Measurements from ENCODE around the gene USP40. TPM values are rescaled to one million over a fixed set of nuclear protein-coding genes. Genes with fewer than 3 reads are reported as not detected.

USP40 gene
- total RNA-seq, 1 donor from 2014 or later, result 20.0 TPM

DNA sequence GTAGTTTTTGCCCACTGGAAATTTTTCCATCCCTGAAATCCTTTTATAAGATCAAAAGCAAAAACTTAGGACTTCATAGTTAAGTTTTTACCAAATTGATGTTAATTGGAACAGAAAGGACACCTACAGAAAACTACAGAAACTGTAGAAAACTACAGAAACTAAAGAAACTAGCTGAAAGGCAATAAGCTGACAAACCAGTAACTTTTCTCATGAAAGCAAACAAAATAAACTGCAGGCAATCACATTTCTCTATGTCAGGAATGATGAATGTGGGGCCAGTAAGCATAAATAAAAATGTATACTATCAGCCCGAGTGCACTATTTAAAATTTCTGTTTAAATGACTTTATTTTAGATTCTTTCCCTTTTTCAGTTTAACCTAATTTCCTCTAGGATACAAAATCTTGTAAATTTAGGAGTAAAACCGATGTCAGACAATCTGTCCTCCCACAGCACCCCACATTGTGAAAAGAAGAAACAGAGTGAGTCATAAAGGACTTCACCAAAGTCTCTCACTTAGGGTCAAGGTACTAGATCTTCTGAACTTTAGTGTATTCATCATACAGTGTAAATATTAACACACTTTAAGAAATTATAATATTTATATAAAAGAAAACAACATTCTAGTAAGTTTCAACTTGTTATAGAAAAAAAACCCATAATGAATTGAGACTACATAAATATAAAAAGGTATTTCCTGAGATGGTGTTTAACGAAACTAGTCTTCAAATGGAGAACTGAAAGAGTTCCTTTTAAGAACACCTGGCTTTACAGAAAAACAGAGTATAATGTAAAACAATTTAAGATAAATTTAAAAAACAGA lies 46.6 kb downstream of the USP40 start:
- Histone ChIP-seq H3K27ac (replicated peaks) (no peak overlapping the region), H3K36me3 (peaks cover 79% of the 10 kb centered on the region), H3K9me3 (replicated peaks) (no peaks in the 10 kb centered on the region), H3K4me1 (peaks cover 7% of the 10 kb centered on the region), H3K4me3 (no peak overlapping the region), H3K27me3 (ENCODE audit: low read depth) (no peaks in the 10 kb centered on the region)
- DNase-seq, result no peak
- intact Hi-C loops (cut with micrococcal nuclease), result no loop called here
- TF ChIP-seq, protein P1, sequence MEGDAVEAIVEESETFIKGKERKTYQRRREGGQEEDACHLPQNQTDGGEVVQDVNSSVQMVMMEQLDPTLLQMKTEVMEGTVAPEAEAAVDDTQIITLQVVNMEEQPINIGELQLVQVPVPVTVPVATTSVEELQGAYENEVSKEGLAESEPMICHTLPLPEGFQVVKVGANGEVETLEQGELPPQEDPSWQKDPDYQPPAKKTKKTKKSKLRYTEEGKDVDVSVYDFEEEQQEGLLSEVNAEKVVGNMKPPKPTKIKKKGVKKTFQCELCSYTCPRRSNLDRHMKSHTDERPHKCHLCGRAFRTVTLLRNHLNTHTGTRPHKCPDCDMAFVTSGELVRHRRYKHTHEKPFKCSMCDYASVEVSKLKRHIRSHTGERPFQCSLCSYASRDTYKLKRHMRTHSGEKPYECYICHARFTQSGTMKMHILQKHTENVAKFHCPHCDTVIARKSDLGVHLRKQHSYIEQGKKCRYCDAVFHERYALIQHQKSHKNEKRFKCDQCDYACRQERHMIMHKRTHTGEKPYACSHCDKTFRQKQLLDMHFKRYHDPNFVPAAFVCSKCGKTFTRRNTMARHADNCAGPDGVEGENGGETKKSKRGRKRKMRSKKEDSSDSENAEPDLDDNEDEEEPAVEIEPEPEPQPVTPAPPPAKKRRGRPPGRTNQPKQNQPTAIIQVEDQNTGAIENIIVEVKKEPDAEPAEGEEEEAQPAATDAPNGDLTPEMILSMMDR (IDR thresholded peaks at IDR 0.05; ENCODE audit: borderline replicate concordance), result no peak

DNA sequence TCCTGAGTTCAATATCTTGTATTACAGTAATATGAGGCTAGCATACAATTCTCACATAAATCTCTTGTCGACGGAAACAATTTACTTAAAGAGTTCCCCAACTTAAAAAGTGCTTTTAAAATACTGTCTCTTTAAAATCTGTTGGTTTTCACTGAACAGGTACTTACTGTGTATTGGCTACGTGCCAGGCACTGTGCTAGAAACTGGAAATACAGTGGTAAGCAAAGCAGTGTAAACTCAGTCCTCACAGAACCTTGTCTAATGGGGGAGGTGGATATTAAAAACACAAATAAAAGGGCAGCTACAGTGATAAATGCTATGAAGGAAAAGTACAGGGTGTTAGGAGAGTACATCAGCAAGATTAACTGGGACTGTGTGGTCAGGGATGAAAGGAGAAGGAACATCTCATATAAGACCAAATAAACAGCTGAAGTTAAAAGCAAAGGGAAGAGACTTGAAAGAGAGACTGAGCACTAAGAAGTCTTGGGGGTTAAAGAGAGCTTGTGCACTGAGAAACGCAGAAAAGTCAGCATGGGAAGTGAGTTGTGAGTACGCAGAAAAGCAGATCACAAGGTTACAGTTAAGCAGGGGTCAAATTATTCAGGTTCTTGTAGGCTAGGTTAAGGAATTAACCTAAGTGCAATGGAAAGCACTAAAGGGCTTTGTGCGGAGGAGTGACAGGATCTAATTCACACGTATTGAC lies 52.5 kb downstream of the USP40 start:
- TF ChIP-seq, protein P1 (IDR thresholded peaks at IDR 0.05; ENCODE audit: borderline replicate concordance), result no peak
- H3K27me3 ChIP-seq (ENCODE audit: low read depth), result no peaks in the 10 kb centered on the region
- peaks cover 13% of the 10 kb centered on the region for H3K4me1 ChIP-seq
- intact Hi-C loops (cut with micrococcal nuclease), result no loop called here
- DNase-seq, result no peak
- no peak overlapping the region for H3K27ac ChIP-seq (replicated peaks)
- peaks cover 42% of the 10 kb centered on the region for H3K36me3 ChIP-seq
- H3K9me3 ChIP-seq (replicated peaks), result no peaks in the 10 kb centered on the region
- H3K4me3 ChIP-seq, result no peak overlapping the region

DNA sequence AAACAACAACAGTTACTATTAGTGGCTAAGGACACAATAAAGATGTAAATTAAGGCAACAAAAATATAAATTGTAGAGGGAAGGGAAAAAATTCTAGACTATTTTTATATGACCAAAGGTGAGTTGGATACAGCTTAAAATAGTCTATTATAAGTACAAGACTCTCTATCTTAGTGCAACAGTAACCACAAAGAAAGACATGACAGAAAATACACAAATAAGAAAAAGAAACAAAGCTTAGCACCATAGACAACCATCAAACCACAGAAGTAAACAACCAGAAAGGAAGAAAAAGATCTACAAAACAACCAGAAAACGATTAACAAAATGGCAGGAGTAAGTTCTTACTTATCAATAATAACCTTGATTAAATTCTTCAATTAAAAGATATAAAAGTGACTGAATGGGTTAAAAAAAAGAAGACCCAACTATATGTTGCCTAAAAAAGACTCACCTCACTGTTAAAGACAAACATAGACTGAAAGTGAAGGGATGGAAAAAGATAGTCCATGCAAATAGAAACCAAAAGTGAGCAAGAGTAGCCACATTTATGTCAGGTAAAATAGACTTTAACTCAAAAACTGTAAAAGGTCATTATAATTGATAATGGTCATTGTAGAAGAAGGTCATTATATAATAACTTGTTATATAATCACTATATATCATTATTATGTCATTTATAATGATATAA lies 62.5 kb downstream of the USP40 start:
- H3K4me3 ChIP-seq, result no peak overlapping the region
- no peak overlapping the region for H3K27ac ChIP-seq (replicated peaks)
- peaks cover 80% of the 10 kb centered on the region for H3K36me3 ChIP-seq
- peaks cover 22% of the 10 kb centered on the region for H3K4me1 ChIP-seq
- intact Hi-C loops (cut with micrococcal nuclease), result no loop called here
- TF ChIP-seq, protein P1 (IDR thresholded peaks at IDR 0.05; ENCODE audit: borderline replicate concordance), result no peak
- DNase-seq, result no peak
- no peaks in the 10 kb centered on the region for H3K27me3 ChIP-seq (ENCODE audit: low read depth)
- H3K9me3 ChIP-seq (replicated peaks), result peaks cover 22% of the 10 kb centered on the region

DNA sequence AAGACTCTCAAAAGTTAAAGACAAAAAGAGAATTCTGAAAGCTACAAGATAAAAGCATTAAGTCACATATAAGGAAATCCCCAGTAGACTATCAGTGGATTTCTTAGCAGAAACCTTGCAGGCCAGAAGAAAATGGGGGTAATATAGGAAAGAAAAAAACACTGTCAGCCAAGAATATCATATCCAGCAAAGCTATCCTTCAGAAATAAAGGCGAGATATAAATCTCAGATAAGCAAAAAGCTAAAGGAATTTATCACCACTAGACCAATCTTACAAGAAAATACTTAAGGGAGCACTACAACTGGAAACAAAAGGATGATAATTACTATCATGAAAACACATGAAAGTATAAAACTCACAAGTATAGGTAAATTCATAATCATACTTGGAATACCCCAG lies 63.1 kb downstream of the USP40 start:
- TF ChIP-seq, protein P1 (IDR thresholded peaks at IDR 0.05; ENCODE audit: borderline replicate concordance), result no peak

DNA sequence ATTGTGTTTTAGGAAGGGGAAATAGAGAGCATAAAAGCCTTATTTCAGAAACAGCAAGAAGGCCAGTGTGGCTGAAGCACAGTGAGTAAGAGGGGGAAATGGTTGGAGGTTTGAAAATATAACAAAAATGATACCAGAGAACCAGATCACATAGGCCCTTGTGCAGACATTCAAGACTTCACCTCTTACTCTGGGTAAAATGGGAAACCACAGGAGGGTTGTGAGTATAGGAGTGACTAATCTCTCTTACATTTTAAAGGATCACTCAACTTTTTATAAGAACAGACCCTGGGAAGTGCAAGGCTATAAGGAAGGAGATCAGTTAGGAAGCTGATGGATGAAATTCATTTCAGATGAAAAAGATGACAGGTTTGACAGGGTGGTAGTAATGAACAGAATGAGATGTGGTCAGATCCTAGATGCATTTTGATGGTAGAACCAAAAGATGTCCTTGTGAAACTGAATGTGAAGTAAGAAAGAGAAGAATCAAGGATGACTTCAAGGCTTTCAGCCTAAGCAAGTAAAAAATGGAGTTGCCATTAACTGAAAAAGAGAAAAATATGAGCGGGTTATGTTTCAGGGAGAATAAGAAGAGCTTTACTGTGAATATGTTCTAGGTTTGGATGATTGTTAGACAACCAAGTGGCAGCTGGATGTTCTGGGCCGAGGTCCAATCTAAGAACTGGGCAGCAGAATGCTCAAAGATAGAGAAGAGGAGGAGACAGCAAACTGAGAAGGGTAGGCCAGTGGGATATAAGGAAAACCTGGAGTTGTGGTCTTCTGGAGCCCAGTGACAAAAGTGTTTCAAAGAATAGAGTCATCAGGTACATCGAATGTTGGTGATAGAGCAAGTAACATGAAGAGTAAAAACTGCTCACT lies 65.1 kb downstream of the USP40 start:
- Histone ChIP-seq H3K27ac (replicated peaks) (no peak overlapping the region), H3K27me3 (ENCODE audit: low read depth) (no peaks in the 10 kb centered on the region), H3K4me1 (peaks cover 22% of the 10 kb centered on the region), H3K36me3 (peaks cover 81% of the 10 kb centered on the region), H3K4me3 (no peak overlapping the region), H3K9me3 (replicated peaks) (peaks cover 22% of the 10 kb centered on the region)
- DNase-seq, result no peak
- TF ChIP-seq, protein P1 (IDR thresholded peaks at IDR 0.05; ENCODE audit: borderline replicate concordance), result no peak
- intact Hi-C loops (cut with micrococcal nuclease), result no loop called here

More for the DNA sequence above, 63.1 kb downstream of the USP40 start:
- Histone ChIP-seq H3K4me1 (peaks cover 22% of the 10 kb centered on the region), H3K36me3 (peaks cover 80% of the 10 kb centered on the region), H3K27ac (replicated peaks) (no peak overlapping the region), H3K27me3 (ENCODE audit: low read depth) (no peaks in the 10 kb centered on the region), H3K9me3 (replicated peaks) (peaks cover 22% of the 10 kb centered on the region), H3K4me3 (no peak overlapping the region)
- intact Hi-C loops (cut with micrococcal nuclease), result no loop called here
- DNase-seq, result no peak
